A673 (cell line): Measurements from ENCODE around the gene SIRT2. TPM values are rescaled to one million over a fixed set of nuclear protein-coding genes. Genes with fewer than 3 reads are reported as not detected.

Source experiments
- Bru-seq: library from RNA; stranded (reverse); fragments of 400-500 nt; gene quantifications from one replicate; lab custom pipeline; 2021; lab: Mats Ljungman, UMichigan
- BruChase-seq, 2 experiments: library from RNA; stranded (reverse); fragments of 400-500 nt; gene quantifications; one replicate each; lab custom pipeline; 2021; lab: Mats Ljungman, UMichigan
- BruUV-seq: library from RNA; stranded (reverse); fragments of 400-500 nt; replicated peaks from 2 replicates; lab custom pipeline; 2021; lab: Mats Ljungman, UMichigan
- CTCF ChIA-PET: fragments of 300-600 bp; sonication (Branson Sonifier 250); formaldehyde crosslinking; loops from one replicate; lab custom pipeline; 2022; ENCODE audit warnings: antibody characterized with exemption; lab: Charles Lee
- POLR2A ChIA-PET: fragments of 300-600 bp; sonication (Branson Sonifier 250); formaldehyde crosslinking; loops from one replicate; lab custom pipeline; 2022; ENCODE audit warnings: antibody characterized with exemption; ENCODE audit not compliant: low non-redundant PET; lab: Charles Lee
- DNase-seq: peaks from one replicate; pipeline ENCODE4 v3.0.0-alpha.2; 2015; ENCODE audit warnings: low spot score
- H3K27ac ChIP-seq: fragments of 200-600 bp; sonication (generic); 2 replicates; pipeline ENCODE4 v1.5.1; 2016; ENCODE audit warnings: mixed run types, low read depth, mild to moderate bottlenecking, mixed read lengths, antibody characterized with exemption, low read length; ENCODE audit not compliant: poor library complexity, severe bottlenecking
- H3K27me3 ChIP-seq: fragments of 200-600 bp; sonication (generic); replicated peaks from 2 replicates; pipeline ENCODE4 v1.6.1; 2017; ENCODE audit warnings: mixed run types, low read depth, mild to moderate bottlenecking, mixed read lengths, antibody characterized with exemption, low read length; ENCODE audit not compliant: insufficient read depth, poor library complexity
- H3K36me3 ChIP-seq: fragments of 200-600 bp; sonication (generic); 2 replicates; pipeline ENCODE4 v1.6.1; 2016; ENCODE audit warnings: mixed run types, mild to moderate bottlenecking, mixed read lengths, antibody characterized with exemption, low read length; ENCODE audit not compliant: insufficient read depth, poor library complexity, severe bottlenecking
- H3K4me1 ChIP-seq: fragments of 200-600 bp; sonication (generic); 2 replicates; pipeline ENCODE4 v1.6.1; 2017; ENCODE audit warnings: mixed run types, mild to moderate bottlenecking, mixed read lengths, antibody characterized with exemption, low read length; ENCODE audit not compliant: insufficient read depth, poor library complexity, severe bottlenecking
- H3K4me3 ChIP-seq: fragments of 200-600 bp; sonication (generic); 2 replicates; pipeline ENCODE4 v1.5.1; 2016; ENCODE audit warnings: low read depth, mixed run types, mild to moderate bottlenecking, mixed read lengths, low read length; ENCODE audit not compliant: poor library complexity, severe bottlenecking
- H3K9me3 ChIP-seq: fragments of 200-600 bp; sonication (generic); 2 replicates; pipeline ENCODE4 v1.6.1; 2016; ENCODE audit warnings: mixed run types, low read depth, mild to moderate bottlenecking, mixed read lengths, antibody characterized with exemption, low read length; ENCODE audit not compliant: poor library complexity, severe bottlenecking
- CTCF ChIP-seq: fragments of 300-800, 200-600 bp; sonication (generic); conservative IDR thresholded peaks from 2 replicates; pipeline ENCODE4 v1.5.1; 2017; ENCODE audit warnings: low read depth, mild to moderate bottlenecking, antibody characterized with exemption, low read length, moderate library complexity, mixed read lengths
- EZH2 ChIP-seq: fragments of 200-600 bp; sonication (generic); IDR thresholded peaks from 2 replicates; pipeline ENCODE4 v1.6.1; 2017; ENCODE audit warnings: borderline replicate concordance, low read depth, mild to moderate bottlenecking, mixed read lengths, antibody characterized with exemption, low read length; ENCODE audit not compliant: poor library complexity, severe bottlenecking
- intact Hi-C: fragments of 100-400 bp; cut with micrococcal nuclease; formaldehyde crosslinking; loops from one replicate; pipeline ENCODE4 v1.10.0; 2022; ENCODE audit not compliant: unreplicated experiment
- long read RNA-seq: library from polyadenylated mRNA; stranded (forward); transcript quantifications from one replicate; pipeline ENCODE4 v2.0.0, GENCODE V29; 2022
- total RNA-seq: library from RNA; stranded (reverse); gene quantifications from 2 replicates; pipeline ENCODE4 v1.2.3, GENCODE V29; 2021

The SIRT2 gene
- total RNA-seq, result 30.0 and 32.2 TPM in 2 replicates
- Bru-seq, nascent RNA, result percentile 45 among the genes with signal in this experiment
- percentile 58 among the genes with signal in this experiment for BruChase-seq, experiment 1, labeled RNA remaining after a 2-hour chase
- BruChase-seq, experiment 2, labeled RNA remaining after a 6-hour chase, result percentile 69 among the genes with signal in this experiment
- long read RNA-seq, transcript SIRT2-201 (16 exons, 2,070 nt), result minor isoform, 14 of 100 reads
- long read RNA-seq, transcript SIRT2-204 (15 exons, 2,062 nt), result major isoform, 62 of 100 reads
- long read RNA-seq, partial matches to known transcripts, result 5 of 100 reads
- long read RNA-seq, other reads (novel, unspliced or antisense), result 19 of 100 reads

DNA sequence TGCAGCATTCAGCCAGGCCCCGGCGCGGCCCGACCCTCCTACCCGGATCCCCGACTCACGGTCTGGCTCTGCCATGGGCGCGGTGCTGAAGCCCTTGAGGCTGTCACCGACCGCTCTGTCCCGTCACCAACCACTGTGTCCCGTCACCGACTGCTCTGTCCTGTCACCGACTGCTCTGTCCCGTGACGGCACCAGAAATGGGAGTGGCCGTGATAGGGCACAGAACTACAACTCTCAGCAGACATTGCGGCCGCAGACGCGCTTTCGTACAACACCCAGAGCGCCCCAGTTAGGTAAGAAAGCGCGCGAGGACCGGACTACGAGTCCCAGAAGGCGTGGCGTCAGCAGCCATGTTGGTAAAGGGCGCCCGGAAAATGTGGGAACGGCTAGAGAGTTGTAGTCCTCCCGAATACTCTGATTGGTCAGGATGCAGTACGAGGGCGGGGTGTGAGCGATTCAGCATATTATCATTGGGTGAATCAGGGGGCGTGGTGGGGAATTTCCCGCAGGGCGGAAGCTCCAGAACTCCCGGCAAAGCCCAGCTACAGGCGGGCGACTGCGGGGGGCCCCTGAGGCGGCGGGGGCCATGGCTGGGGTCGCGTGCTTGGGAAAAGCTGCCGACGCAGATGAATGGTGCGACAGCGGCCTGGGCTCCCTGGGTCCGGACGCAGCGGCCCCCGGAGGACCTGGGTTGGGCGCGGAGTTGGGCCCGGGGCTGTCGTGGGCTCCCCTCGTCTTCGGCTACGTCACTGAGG is at the start of gene SIRT2, which contains the start of gene NFKBIB:
SIRT2 (minus strand) TSS at position 172 of the 755 bp plus-strand sequence; CDS start at position 75, 97 bp downstream.
NFKBIB (plus strand) TSS at position 523 of the 755 bp plus-strand sequence; CDS start at position 587, 64 bp downstream.
- BruUV-seq, result no TSS peak
- TF ChIP-seq CTCF (no peak), EZH2 (no peak)
- H3K9me3 ChIP-seq, result no peaks in the 10 kb centered on the region
- peaks cover 4% of the 10 kb centered on the region for H3K4me1 ChIP-seq
- H3K4me3 ChIP-seq, result peak within 1 kb of the TSS; percentile 69
- ChIA-PET POLR2A (interaction anchor here (0.7 to 1.0 kb wide), 2 partner anchors 31 to 281 kb away, joined by 3 read pairs; partner anchors contain the start of genes EIF3K, MRPS12 and SARS2), CTCF (interaction anchor here (0.6 to 1.6 kb wide), 4 partner anchors 11 to 509 kb away, joined by 3 to 7 read pairs (median 4); partner anchors contain the start of genes FAM98C, MRPS12 and SARS2)
- H3K27me3 ChIP-seq, result no peaks in the 10 kb centered on the region
- peak; percentile 100 for DNase-seq
- intact Hi-C loops, result loop anchor here (2.0 kb wide), 1 partner anchor 49 kb away; no protein-coding TSS in a partner anchor
- peaks cover 2% of the 10 kb centered on the region for H3K36me3 ChIP-seq
- peak within 1 kb of the TSS; percentile 86 for H3K27ac ChIP-seq

- POLR2A ChIA-PET, result no interaction called here
- intact Hi-C loops, result no loop called here
Measured at GRCh38 chr19:38946229-38947010, 47.0 kb upstream of the SIRT2 start.

More at GRCh38 chr19:38946229-38947010, 47.0 kb upstream of the SIRT2 start:
- no peaks in the 10 kb centered on the region for H3K9me3 ChIP-seq
- TF ChIP-seq EZH2 (no peak), CTCF (no peak)
- CTCF ChIA-PET, result no interaction called here
- no peak for DNase-seq
- H3K36me3 ChIP-seq, result peaks cover 9% of the 10 kb centered on the region
- H3K27me3 ChIP-seq, result no peaks in the 10 kb centered on the region
- H3K4me1 ChIP-seq, result peaks cover 6% of the 10 kb centered on the region
- BruUV-seq, result no TSS peak
- H3K27ac ChIP-seq, result no peak overlapping the region
- no peak overlapping the region for H3K4me3 ChIP-seq
